HL-60 (cell line): ENCODE data around the gene ASPN.

Source experiments
- DNase-seq, 2 experiments: peaks; one replicate each; pipeline ENCODE4 v3.0.0-alpha.2; 2010 to 2020; ENCODE audit warnings: low read depth in 1 of 2, low spot score in 1 of 2
- H3K27ac ChIP-seq: fragments of 250-450 bp; sonication (Bioruptor Pico); replicated peaks from 2 replicates; pipeline ENCODE4 v1.5.1; 2020; ENCODE audit warnings: mild to moderate bottlenecking, moderate library complexity
- H3K27me3 ChIP-seq: fragments of 250-450 bp; sonication (Bioruptor Pico); 2 replicates; pipeline ENCODE4 v1.5.1; 2021; ENCODE audit warnings: mild to moderate bottlenecking, moderate library complexity; ENCODE audit not compliant: insufficient read depth, poor library complexity, severe bottlenecking
- H3K4me3 ChIP-seq: replicated peaks from 2 replicates; pipeline ENCODE4 v1.5.1; 2011; ENCODE audit warnings: mild to moderate bottlenecking, control low read depth, low read length; ENCODE audit not compliant: insufficient read depth
- GABPA ChIP-seq: IDR thresholded peaks from 2 replicates; pipeline ENCODE4 v1.6.1; 2012; ENCODE audit warnings: low read depth
- POLR2AphosphoS5 ChIP-seq: IDR thresholded peaks from 2 replicates; pipeline ENCODE4 v1.6.1; 2012; ENCODE audit warnings: low read depth
- REST ChIP-seq: IDR thresholded peaks from 2 replicates; pipeline ENCODE4 v1.6.1; 2012; ENCODE audit warnings: low read depth; ENCODE audit not compliant: insufficient replicate concordance
- SPI1 ChIP-seq: IDR thresholded peaks from 2 replicates; pipeline ENCODE4 v1.6.1; 2012; ENCODE audit warnings: low read depth, mild to moderate bottlenecking, borderline replicate concordance
- TF ChIP-seq, protein P1 (sequence below): IDR thresholded peaks from one replicate; pipeline ENCODE4 v1.5.1; 2011; ENCODE audit warnings: low read length, control low read depth, inconsistent platforms; ENCODE audit not compliant: insufficient read depth

Gene ASPN

GRCh38 chr9:92499701-92500100 is 17.4 kb upstream of the ASPN start:
- no peak overlapping the region for H3K27ac ChIP-seq
- no peak overlapping the region for H3K4me3 ChIP-seq
- no peak for DNase-seq

GRCh38 chr9:92496396-92497176 is 14.3 kb upstream of the ASPN start:
- Histone ChIP-seq H3K4me3 (no peak overlapping the region), H3K27me3 (no peaks in the 10 kb centered on the region), H3K27ac (no peak overlapping the region)
- no peak for DNase-seq
- TF ChIP-seq, protein P1, sequence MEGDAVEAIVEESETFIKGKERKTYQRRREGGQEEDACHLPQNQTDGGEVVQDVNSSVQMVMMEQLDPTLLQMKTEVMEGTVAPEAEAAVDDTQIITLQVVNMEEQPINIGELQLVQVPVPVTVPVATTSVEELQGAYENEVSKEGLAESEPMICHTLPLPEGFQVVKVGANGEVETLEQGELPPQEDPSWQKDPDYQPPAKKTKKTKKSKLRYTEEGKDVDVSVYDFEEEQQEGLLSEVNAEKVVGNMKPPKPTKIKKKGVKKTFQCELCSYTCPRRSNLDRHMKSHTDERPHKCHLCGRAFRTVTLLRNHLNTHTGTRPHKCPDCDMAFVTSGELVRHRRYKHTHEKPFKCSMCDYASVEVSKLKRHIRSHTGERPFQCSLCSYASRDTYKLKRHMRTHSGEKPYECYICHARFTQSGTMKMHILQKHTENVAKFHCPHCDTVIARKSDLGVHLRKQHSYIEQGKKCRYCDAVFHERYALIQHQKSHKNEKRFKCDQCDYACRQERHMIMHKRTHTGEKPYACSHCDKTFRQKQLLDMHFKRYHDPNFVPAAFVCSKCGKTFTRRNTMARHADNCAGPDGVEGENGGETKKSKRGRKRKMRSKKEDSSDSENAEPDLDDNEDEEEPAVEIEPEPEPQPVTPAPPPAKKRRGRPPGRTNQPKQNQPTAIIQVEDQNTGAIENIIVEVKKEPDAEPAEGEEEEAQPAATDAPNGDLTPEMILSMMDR: no peak
- TF ChIP-seq POLR2AphosphoS5 (no peak), REST (no peak), GABPA (no peak), SPI1 (no peak)

More at GRCh38 chr9:92499701-92500100, 17.4 kb upstream of the ASPN start:
- no peak for TF ChIP-seq POLR2AphosphoS5
- H3K27me3 ChIP-seq: no peaks in the 10 kb centered on the region

DNA sequence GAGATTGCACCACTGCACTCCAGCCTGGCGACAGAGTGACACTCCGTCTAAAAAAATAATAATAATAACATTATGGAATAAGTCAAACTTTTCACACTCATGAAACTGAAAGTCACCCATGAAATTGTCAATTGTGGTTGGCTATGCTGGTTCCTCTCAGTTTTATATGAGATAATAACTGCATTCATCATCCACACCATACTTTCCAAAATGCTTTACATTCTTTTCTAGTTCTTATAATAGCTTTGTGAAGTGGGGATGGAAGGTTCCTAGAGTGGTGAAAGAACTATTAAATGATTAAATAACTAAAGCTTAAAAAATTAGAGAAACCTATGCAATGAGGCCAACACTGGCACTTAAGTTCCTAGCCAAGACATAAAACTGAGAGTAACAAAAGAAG is 12.6 kb upstream of the ASPN start:
- Histone ChIP-seq H3K27ac (no peak overlapping the region), H3K27me3 (no peaks in the 10 kb centered on the region), H3K4me3 (no peak overlapping the region)
- TF ChIP-seq SPI1: no peak
- no peak for TF ChIP-seq GABPA
- TF ChIP-seq POLR2AphosphoS5: no peak
- TF ChIP-seq, protein P1: no peak
- no peak for TF ChIP-seq REST
- no peak for DNase-seq

DNA sequence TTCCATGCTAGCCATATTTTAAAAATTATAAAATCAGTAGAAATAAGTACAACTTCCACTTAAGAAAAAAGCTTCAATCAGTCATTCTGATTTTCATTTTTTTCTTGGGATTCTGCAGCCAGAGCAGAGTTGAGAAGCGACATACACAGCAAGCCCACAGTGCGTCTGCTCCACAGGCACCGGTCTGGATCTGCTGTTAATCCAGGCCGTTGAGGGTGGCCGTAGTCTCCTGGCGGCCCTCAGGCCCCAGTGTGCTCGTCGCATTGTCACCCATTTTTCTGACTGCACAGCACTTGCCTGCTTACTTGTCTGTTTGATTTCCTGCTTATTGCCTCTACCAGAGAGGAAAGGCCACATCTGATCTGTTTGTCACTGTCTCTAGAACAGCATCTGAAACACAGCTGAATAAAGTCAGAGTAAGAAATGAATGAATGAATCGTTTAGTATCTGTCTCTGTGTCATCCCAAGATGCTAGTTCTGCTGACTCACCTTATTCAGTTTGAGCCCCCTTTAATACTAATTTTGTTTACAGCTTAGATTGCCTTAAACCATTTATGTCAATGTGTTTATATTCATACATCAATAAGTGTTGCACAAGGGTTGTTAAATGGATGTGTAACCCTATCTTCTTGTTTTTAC is 11.6 kb upstream of the ASPN start:
- H3K27me3 ChIP-seq: no peaks in the 10 kb centered on the region

More for the DNA sequence above, 11.6 kb upstream of the ASPN start:
- H3K27ac ChIP-seq: no peak overlapping the region
- DNase-seq: no peak
- H3K4me3 ChIP-seq: no peak overlapping the region
- TF ChIP-seq GABPA (no peak), POLR2AphosphoS5 (no peak), REST (no peak), SPI1 (no peak)
- TF ChIP-seq, protein P1: no peak
